SK-N-SH treated with all-trans-retinoic acid at 6 μM for 48 hours (cell line): ENCODE results near the gene SIX3.

ENCODE experiments used
- ATAC-seq: fragments of 200-7000 bp; cut with Tn5 transposase; 3 replicates; pipeline ENCODE4 v1.9.1; 2020; ENCODE audit warnings: mild to moderate bottlenecking, moderate library complexity
- BACH2 ChIP-seq: fragments of 250-450 bp; sonication (Bioruptor Pico); IDR thresholded peaks from 2 replicates; pipeline ENCODE4 v1.9.0; 2021; ENCODE audit warnings: mild to moderate bottlenecking, borderline replicate concordance
- CSDC2 ChIP-seq: fragments of 250-450 bp; sonication (Bioruptor Pico); IDR thresholded peaks from 2 replicates; pipeline ENCODE4 v1.5.0; 2020; ENCODE audit warnings: mild to moderate bottlenecking, moderate library complexity
- ESRRG ChIP-seq: fragments of 250-450 bp; sonication (Bioruptor Pico); IDR thresholded peaks from 2 replicates; pipeline ENCODE4 v1.6.1; 2021; ENCODE audit warnings: mild to moderate bottlenecking
- GLIS3 ChIP-seq: fragments of 250-450 bp; sonication (Bioruptor Pico); IDR thresholded peaks from 2 replicates; pipeline ENCODE4 v1.5.0; 2020; ENCODE audit warnings: mild to moderate bottlenecking, moderate library complexity
- ISL1 ChIP-seq: fragments of 250-450 bp; sonication (Bioruptor Pico); IDR thresholded peaks from 2 replicates; pipeline ENCODE4 v2.1.2; 2022; ENCODE audit warnings: mild to moderate bottlenecking, moderate library complexity
- OSR1 ChIP-seq: fragments of 250-450 bp; sonication (Bioruptor Pico); IDR thresholded peaks from 2 replicates; pipeline ENCODE4 v1.8.0; 2022; ENCODE audit warnings: moderate library complexity, mild to moderate bottlenecking, inconsistent platforms
- PPARA ChIP-seq: fragments of 250-450 bp; sonication (Bioruptor Pico); IDR thresholded peaks from 2 replicates; pipeline ENCODE4 v1.5.0; 2020; ENCODE audit warnings: mild to moderate bottlenecking, borderline replicate concordance
- RARB ChIP-seq: fragments of 250-450 bp; sonication (Bioruptor Pico); IDR thresholded peaks from 2 replicates; pipeline ENCODE4 v1.8.0; 2021; ENCODE audit warnings: mild to moderate bottlenecking, moderate library complexity
- SNAI2 ChIP-seq: fragments of 250-450 bp; sonication (Bioruptor Pico); IDR thresholded peaks from 2 replicates; pipeline ENCODE4 v1.5.0; 2020; ENCODE audit warnings: mild to moderate bottlenecking, moderate library complexity
- TCF4 ChIP-seq: fragments of 250-450 bp; sonication (Bioruptor Pico); IDR thresholded peaks from 2 replicates; pipeline ENCODE4 v1.8.0; 2021; ENCODE audit warnings: mild to moderate bottlenecking, moderate library complexity, borderline replicate concordance
- TOX ChIP-seq: fragments of 250-450 bp; sonication (Bioruptor Pico); IDR thresholded peaks from 2 replicates; pipeline ENCODE4 v1.8.0; 2021; ENCODE audit warnings: mild to moderate bottlenecking, moderate library complexity, borderline replicate concordance
- ZC3H10 ChIP-seq: fragments of 250-450 bp; sonication (Bioruptor Pico); IDR thresholded peaks from 2 replicates; pipeline ENCODE4 v1.5.1; 2021; ENCODE audit warnings: mild to moderate bottlenecking, moderate library complexity
- ZFP3 ChIP-seq: fragments of 250-450 bp; sonication (Bioruptor Pico); IDR thresholded peaks from 2 replicates; pipeline ENCODE4 v1.5.0; 2020; ENCODE audit warnings: mild to moderate bottlenecking, moderate library complexity
- ZFP30 ChIP-seq: fragments of 450-650 bp; formaldehyde crosslinking; IDR thresholded peaks from 2 replicates; pipeline ENCODE4 v1.5.0; 2022; ENCODE audit warnings: mild to moderate bottlenecking, moderate library complexity
- ZNF565 ChIP-seq: fragments of 450-650 bp; formaldehyde crosslinking; conservative IDR thresholded peaks from 2 replicates; pipeline ENCODE4 v1.5.0; 2020; ENCODE audit warnings: low read depth, mild to moderate bottlenecking, moderate library complexity
- ZNF70 ChIP-seq: fragments of 450-650 bp; formaldehyde crosslinking; IDR thresholded peaks from 2 replicates; pipeline ENCODE4 v1.5.0; 2020; ENCODE audit warnings: mild to moderate bottlenecking, moderate library complexity
- ZNF8 ChIP-seq: fragments of 450-650 bp; formaldehyde crosslinking; IDR thresholded peaks from 2 replicates; pipeline ENCODE4 v1.5.0; 2020; ENCODE audit warnings: mild to moderate bottlenecking, moderate library complexity
- TF ChIP-seq, protein P1 (sequence below): fragments of 250-450 bp; sonication (Bioruptor Pico); IDR thresholded peaks from 2 replicates; pipeline ENCODE4 v1.8.0; 2021; ENCODE audit warnings: low read depth, mild to moderate bottlenecking, moderate library complexity, borderline replicate concordance
- TF ChIP-seq, protein P2 (sequence below): fragments of 250-450 bp; sonication (Bioruptor Pico); IDR thresholded peaks from 2 replicates; pipeline ENCODE4 v1.5.0; 2020; ENCODE audit warnings: mild to moderate bottlenecking, moderate library complexity

Gene SIX3

DNA sequence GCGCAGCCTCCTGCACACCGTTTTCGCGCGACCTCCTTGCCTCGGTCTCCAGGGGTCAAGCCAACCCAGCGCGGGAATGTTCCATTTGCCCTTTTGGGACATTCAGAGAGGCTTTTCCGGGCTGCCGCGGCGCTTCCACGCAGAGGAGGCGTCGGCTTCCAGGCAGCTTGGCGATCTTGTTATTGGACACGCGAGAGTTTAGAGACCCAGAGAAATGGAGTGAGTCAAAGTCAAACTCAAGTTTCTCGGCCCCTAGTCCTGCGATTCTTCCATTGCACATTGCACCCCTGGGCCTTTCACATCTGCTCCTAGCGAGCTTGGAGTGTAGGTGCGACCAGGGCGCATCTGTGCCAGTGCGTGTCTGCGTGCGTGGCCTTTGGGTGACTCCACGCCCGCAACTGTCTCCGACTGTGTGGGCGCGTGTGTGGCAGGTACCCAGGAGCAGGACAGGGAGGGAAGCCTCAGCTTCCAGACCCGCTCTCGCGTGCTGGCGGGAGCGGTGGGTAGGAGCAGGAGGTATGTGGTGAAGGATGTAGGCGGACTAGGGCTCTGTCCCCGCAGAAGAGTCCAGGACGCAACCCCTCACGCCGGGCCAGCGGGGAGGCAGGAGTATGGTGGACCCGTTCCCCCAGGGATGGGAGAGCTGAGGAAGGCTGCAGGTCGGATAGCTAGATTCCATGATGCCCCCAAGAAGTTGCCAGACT lies 13.5 kb downstream of the SIX3 start:
- no peak for TF ChIP-seq RARB (CRISPR knock-in tag)
- no peak for TF ChIP-seq ZNF565 (CRISPR knock-in tag)
- no peak for TF ChIP-seq BACH2
- TF ChIP-seq GLIS3 (CRISPR knock-in tag), result no peak
- TF ChIP-seq, protein P1, sequence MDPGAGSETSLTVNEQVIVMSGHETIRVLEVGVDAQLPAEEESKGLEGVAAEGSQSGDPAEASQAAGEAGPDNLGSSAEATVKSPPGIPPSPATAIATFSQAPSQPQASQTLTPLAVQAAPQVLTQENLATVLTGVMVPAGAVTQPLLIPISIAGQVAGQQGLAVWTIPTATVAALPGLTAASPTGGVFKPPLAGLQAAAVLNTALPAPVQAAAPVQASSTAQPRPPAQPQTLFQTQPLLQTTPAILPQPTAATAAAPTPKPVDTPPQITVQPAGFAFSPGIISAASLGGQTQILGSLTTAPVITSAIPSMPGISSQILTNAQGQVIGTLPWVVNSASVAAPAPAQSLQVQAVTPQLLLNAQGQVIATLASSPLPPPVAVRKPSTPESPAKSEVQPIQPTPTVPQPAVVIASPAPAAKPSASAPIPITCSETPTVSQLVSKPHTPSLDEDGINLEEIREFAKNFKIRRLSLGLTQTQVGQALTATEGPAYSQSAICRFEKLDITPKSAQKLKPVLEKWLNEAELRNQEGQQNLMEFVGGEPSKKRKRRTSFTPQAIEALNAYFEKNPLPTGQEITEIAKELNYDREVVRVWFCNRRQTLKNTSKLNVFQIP (CRISPR knock-in tag), result no peak
- no peak for TF ChIP-seq ESRRG (CRISPR knock-in tag)
- TF ChIP-seq ZNF8 (CRISPR knock-in tag), result no peak
- TF ChIP-seq ZFP3, result no peak
- no peak for TF ChIP-seq TOX
- no peak for TF ChIP-seq OSR1 (CRISPR knock-in tag)
- TF ChIP-seq, protein P2, sequence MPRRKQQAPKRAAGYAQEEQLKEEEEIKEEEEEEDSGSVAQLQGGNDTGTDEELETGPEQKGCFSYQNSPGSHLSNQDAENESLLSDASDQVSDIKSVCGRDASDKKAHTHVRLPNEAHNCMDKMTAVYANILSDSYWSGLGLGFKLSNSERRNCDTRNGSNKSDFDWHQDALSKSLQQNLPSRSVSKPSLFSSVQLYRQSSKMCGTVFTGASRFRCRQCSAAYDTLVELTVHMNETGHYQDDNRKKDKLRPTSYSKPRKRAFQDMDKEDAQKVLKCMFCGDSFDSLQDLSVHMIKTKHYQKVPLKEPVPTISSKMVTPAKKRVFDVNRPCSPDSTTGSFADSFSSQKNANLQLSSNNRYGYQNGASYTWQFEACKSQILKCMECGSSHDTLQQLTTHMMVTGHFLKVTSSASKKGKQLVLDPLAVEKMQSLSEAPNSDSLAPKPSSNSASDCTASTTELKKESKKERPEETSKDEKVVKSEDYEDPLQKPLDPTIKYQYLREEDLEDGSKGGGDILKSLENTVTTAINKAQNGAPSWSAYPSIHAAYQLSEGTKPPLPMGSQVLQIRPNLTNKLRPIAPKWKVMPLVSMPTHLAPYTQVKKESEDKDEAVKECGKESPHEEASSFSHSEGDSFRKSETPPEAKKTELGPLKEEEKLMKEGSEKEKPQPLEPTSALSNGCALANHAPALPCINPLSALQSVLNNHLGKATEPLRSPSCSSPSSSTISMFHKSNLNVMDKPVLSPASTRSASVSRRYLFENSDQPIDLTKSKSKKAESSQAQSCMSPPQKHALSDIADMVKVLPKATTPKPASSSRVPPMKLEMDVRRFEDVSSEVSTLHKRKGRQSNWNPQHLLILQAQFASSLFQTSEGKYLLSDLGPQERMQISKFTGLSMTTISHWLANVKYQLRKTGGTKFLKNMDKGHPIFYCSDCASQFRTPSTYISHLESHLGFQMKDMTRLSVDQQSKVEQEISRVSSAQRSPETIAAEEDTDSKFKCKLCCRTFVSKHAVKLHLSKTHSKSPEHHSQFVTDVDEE, result no peak
- TF ChIP-seq ZFP30 (CRISPR knock-in tag), result no peak
- TF ChIP-seq ISL1 (CRISPR knock-in tag), result no peak
- TF ChIP-seq PPARA (CRISPR knock-in tag), result no peak
- no peak for TF ChIP-seq TCF4 (CRISPR knock-in tag)
- no peak for TF ChIP-seq ZC3H10 (CRISPR knock-in tag)
- peak; percentile 26 for ATAC-seq

DNA sequence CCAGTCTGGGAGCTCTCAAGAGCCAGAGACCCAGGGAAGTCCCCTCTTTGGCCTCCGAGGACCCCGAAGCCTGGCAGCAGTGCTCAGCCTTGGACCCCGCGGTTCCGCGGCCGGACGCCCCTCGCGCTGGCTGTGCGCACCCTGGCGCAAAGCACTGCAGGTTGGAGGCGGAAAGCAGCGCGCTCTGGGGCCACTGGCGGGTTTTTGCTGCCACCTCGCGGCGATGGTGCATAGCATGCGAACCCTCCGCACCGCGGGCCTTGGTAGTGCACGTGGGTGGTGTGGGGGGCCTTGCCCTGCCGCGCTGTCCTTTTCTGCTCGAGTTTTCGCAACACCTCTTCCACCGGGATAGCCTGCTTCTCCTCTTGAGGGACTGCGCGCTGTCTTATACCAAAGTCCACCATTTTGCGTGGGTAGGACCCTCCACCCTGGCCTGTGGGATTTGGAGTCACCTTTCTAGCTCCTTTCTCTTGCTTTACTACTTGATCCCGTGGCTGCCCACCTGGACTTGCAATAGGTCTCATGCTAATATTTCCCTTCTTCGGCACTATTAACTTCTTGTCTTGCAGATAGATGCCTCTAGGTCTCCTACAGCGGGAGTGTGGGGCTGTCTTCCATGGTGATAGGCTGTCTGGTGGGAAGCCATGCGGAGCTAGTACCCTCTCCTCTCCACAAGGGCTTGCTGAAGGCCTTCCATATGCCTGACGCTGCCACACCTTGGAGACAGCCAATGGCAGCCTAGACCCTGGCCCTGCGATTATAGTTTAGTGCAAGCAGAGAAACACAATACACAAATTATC lies 14.3 kb downstream of the SIX3 start:
- no peak for TF ChIP-seq SNAI2 (CRISPR knock-in tag)
- TF ChIP-seq CSDC2, result no peak
- TF ChIP-seq, protein P1 (CRISPR knock-in tag), result no peak
- TF ChIP-seq ZNF565 (CRISPR knock-in tag), result no peak
- TF ChIP-seq ZFP3, result 0 out of 2 replicates have a peak, but pooled peaks have one; percentile 42
- TF ChIP-seq ZNF8 (CRISPR knock-in tag), result no peak
- ATAC-seq, result peak; percentile 96

DNA sequence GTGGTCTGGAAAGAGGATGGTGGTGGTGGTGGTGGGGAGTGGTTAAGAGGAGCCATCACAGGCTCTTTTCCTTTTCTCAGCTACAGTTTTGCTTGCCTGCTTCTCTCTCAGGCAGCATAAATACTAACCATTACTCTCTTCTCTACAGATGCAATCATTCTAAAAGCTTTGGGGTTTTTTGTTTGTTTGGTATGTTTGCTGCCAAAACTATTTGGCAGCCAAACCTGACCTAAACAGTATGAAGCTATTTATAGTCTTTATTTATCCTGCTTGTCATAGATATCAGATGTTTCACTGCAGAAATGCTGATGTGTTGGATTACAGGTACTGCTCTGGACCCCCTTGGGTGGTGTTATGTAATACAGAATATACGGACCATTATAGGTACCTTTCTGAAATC lies 15.3 kb downstream of the SIX3 start:
- ATAC-seq, result no peak
- TF ChIP-seq ZNF70 (CRISPR knock-in tag) (no peak), PPARA (CRISPR knock-in tag) (no peak), ISL1 (CRISPR knock-in tag) (no peak), ZNF8 (CRISPR knock-in tag) (no peak), ZNF565 (CRISPR knock-in tag) (no peak), OSR1 (CRISPR knock-in tag) (no peak), CSDC2 (no peak), ESRRG (CRISPR knock-in tag) (no peak), TOX (no peak), ZC3H10 (CRISPR knock-in tag) (no peak), TCF4 (CRISPR knock-in tag) (no peak), GLIS3 (CRISPR knock-in tag) (no peak)
- TF ChIP-seq, protein P1 (CRISPR knock-in tag), result no peak
- TF ChIP-seq, protein P2, result no peak
